HepG2 (cell line): ENCODE measurements around the gene SNAI1. TPM values are rescaled to one million over a fixed set of nuclear protein-coding genes. Genes with fewer than 3 reads are reported as not detected.
A peak's percentile ranks its signal among the peaks of the same experiment; 100 is the strongest.

Experiments used
- ATF7-NPFF ChIP-seq: sonication (generic); formaldehyde crosslinking; IDR thresholded peaks from 2 replicates; pipeline ENCODE4 v1.8.1; 2023; ENCODE audit warnings: mild to moderate bottlenecking, low read depth, missing genetic modification reagents, moderate library complexity
- BHLHE40 ChIP-seq: IDR thresholded peaks from 2 replicates; pipeline ENCODE4 v1.6.1; 2011; ENCODE audit warnings: low read length, improper control_type of control experiment
- E2F2 ChIP-seq: sonication (generic); formaldehyde crosslinking; IDR thresholded peaks from 2 replicates; pipeline ENCODE4 v1.4.0; 2020; ENCODE audit warnings: missing genetic modification reagents, borderline replicate concordance
- GPN1 ChIP-seq: sonication (generic); formaldehyde crosslinking; IDR thresholded peaks from 2 replicates; pipeline ENCODE4 v1.5.1; 2020; ENCODE audit warnings: missing genetic modification reagents, borderline replicate concordance
- GZF1 ChIP-seq: sonication (generic); formaldehyde crosslinking; IDR thresholded peaks from 2 replicates; pipeline ENCODE4 v1.5.1; 2020; ENCODE audit warnings: mild to moderate bottlenecking, missing genetic modification reagents
- MED13 ChIP-seq: sonication (generic); formaldehyde crosslinking; IDR thresholded peaks from 2 replicates; pipeline ENCODE4 v1.5.0; 2020; ENCODE audit warnings: missing genetic modification reagents
- MYNN ChIP-seq: sonication (generic); formaldehyde crosslinking; IDR thresholded peaks from 2 replicates; pipeline ENCODE4 v1.4.0; 2020; ENCODE audit warnings: mild to moderate bottlenecking, low read depth, missing genetic modification reagents
- MZF1 ChIP-seq: sonication (generic); formaldehyde crosslinking; IDR thresholded peaks from 2 replicates; pipeline ENCODE4 v1.8.1; 2023; ENCODE audit warnings: mild to moderate bottlenecking, missing genetic modification reagents, borderline replicate concordance
- PBX2 ChIP-seq: IDR thresholded peaks from 2 replicates; pipeline ENCODE4 v1.6.1; 2016; ENCODE audit warnings: control low read depth
- PTBP1 ChIP-seq: fragments of 200-400 bp; formaldehyde crosslinking; IDR thresholded peaks from 2 replicates; pipeline ENCODE4 v1.6.1; 2018; ENCODE audit warnings: low read length, low read depth; ENCODE audit not compliant: poor library complexity, severe bottlenecking
- RARG ChIP-seq: sonication (generic); formaldehyde crosslinking; IDR thresholded peaks from 2 replicates; pipeline ENCODE4 v1.4.0; 2020; ENCODE audit warnings: low read depth, mild to moderate bottlenecking, missing genetic modification reagents
- SNAPC4 ChIP-seq: sonication (generic); formaldehyde crosslinking; IDR thresholded peaks from 2 replicates; pipeline ENCODE4 v1.4.0; 2020; ENCODE audit warnings: mild to moderate bottlenecking, missing genetic modification reagents
- SRY ChIP-seq: sonication (generic); formaldehyde crosslinking; IDR thresholded peaks from 2 replicates; pipeline ENCODE4 v1.8.0; 2022; ENCODE audit warnings: mild to moderate bottlenecking, missing genetic modification reagents
- ZBTB26 ChIP-seq: IDR thresholded peaks from 2 replicates; pipeline ENCODE4 v1.6.1; 2016; ENCODE audit warnings: missing compliant biosample characterization, missing genetic modification reagents, borderline replicate concordance
- ZNF143 ChIP-seq: sonication (generic); formaldehyde crosslinking; IDR thresholded peaks from 2 replicates; pipeline ENCODE4 v1.4.0; 2020; ENCODE audit warnings: missing genetic modification reagents
- ZNF18 ChIP-seq: sonication (generic); formaldehyde crosslinking; IDR thresholded peaks from 2 replicates; pipeline ENCODE4 v1.8.0; 2022; ENCODE audit warnings: mild to moderate bottlenecking, missing genetic modification reagents; ENCODE audit not compliant: insufficient replicate concordance
- ZNF350 ChIP-seq: sonication (generic); formaldehyde crosslinking; IDR thresholded peaks from 2 replicates; pipeline ENCODE4 v1.4.0; 2020; ENCODE audit warnings: mild to moderate bottlenecking, low read depth, missing genetic modification reagents, borderline replicate concordance
- ZNF766 ChIP-seq: sonication (generic); formaldehyde crosslinking; IDR thresholded peaks from 2 replicates; pipeline ENCODE4 v1.5.0; 2020; ENCODE audit warnings: missing genetic modification reagents, borderline replicate concordance
- polyA plus RNA-seq, 8 experiments: library from polyadenylated mRNA; depleted of rRNA in 3 of 8; stranded (reverse) in 7 of 8; unstranded in 1 of 8; fragments of >200 nt; fragmentation: Illumina TruSeq in 4 of 8; extraction: Trizol in 4 of 8; gene quantifications; 2 replicates each; pipeline versions ENCODE4 v1.2.1 to v1.2.3, GENCODE V29; 2011 to 2016; ENCODE audit warnings: low read depth in 4 of 8, missing spikeins in 1 of 8, mixed read lengths in 1 of 8; ENCODE audit not compliant: insufficient read depth in 1 of 8
- total RNA-seq, 5 experiments: library from RNA; depleted of rRNA; stranded (reverse); fragments of >200 nt; fragmentation: Illumina TruSeq; extraction: Trizol; gene quantifications; 2 replicates each; pipeline ENCODE4 v1.2.3, GENCODE V29; 2016; ENCODE audit warnings: low read depth in 1 of 5

Gene SNAI1
- total and polyA plus RNA-seq, 2 of the 13 experiments (the other 11 are each of a cell fraction or from before 2014, with no cell fraction given) = 1.3 to 1.4 TPM

GRCh38 chr20:49937027-49937929 is 45.5 kb upstream of the SNAI1 start (continued):
- TF ChIP-seq E2F2 (CRISPR knock-in tag) (0 out of 2 replicates have a peak, but pooled peaks have one; percentile 43), ZNF766 (0 out of 2 replicates have a peak, but pooled peaks have one; percentile 44), GPN1 (CRISPR knock-in tag) (no peak), ZBTB26 (CRISPR knock-in tag) (no peak), ZNF143 (CRISPR knock-in tag) (0 out of 2 replicates have a peak, but pooled peaks have one; percentile 34), PBX2 (CRISPR knock-in tag) (no peak), BHLHE40 (no peak), MED13 (CRISPR knock-in tag) (no peak), SRY (CRISPR knock-in tag) (no peak), PTBP1 (no peak), MZF1 (CRISPR knock-in tag) (0 out of 2 replicates have a peak, but pooled peaks have one; percentile 75), ZNF350 (CRISPR knock-in tag) (no peak; the same call in 1 of the 2 replicates), ZNF18 (CRISPR knock-in tag) (no peak), SNAPC4 (CRISPR knock-in tag) (no peak), RARG (CRISPR knock-in tag) (no peak), ATF7-NPFF (CRISPR knock-in tag) (no peak), GZF1 (CRISPR knock-in tag) (no peak), MYNN (CRISPR knock-in tag) (no peak)
